SK-N-SH treated with all-trans-retinoic acid at 6 μM for 48 hours (cell line): ENCODE results near the gene PCDHB1.

Experiments
- ATAC-seq: fragments of 200-7000 bp; cut with Tn5 transposase; 3 replicates; pipeline ENCODE4 v1.9.1; 2020; ENCODE audit warnings: mild to moderate bottlenecking, moderate library complexity
- ARNTL ChIP-seq: fragments of 450-650 bp; formaldehyde crosslinking; IDR thresholded peaks from 2 replicates; pipeline ENCODE4 v1.5.0; 2020; ENCODE audit warnings: low read depth, mild to moderate bottlenecking, moderate library complexity, borderline replicate concordance
- BACH2 ChIP-seq: fragments of 250-450 bp; sonication (Bioruptor Pico); IDR thresholded peaks from 2 replicates; pipeline ENCODE4 v1.9.0; 2021; ENCODE audit warnings: mild to moderate bottlenecking, borderline replicate concordance
- CREB5 ChIP-seq: fragments of 250-450 bp; sonication (Bioruptor Pico); IDR thresholded peaks from 2 replicates; pipeline ENCODE4 v1.5.1; 2020; ENCODE audit warnings: low read depth, mild to moderate bottlenecking, moderate library complexity
- CSDC2 ChIP-seq: fragments of 250-450 bp; sonication (Bioruptor Pico); IDR thresholded peaks from 2 replicates; pipeline ENCODE4 v1.5.0; 2020; ENCODE audit warnings: mild to moderate bottlenecking, moderate library complexity
- CSRNP3 ChIP-seq: fragments of 250-450 bp; sonication (Bioruptor Pico); IDR thresholded peaks from 2 replicates; pipeline ENCODE4 v1.5.1; 2021; ENCODE audit warnings: mild to moderate bottlenecking, moderate library complexity
- ESRRG ChIP-seq: fragments of 250-450 bp; sonication (Bioruptor Pico); IDR thresholded peaks from 2 replicates; pipeline ENCODE4 v1.6.1; 2021; ENCODE audit warnings: mild to moderate bottlenecking
- ISL1 ChIP-seq: fragments of 250-450 bp; sonication (Bioruptor Pico); IDR thresholded peaks from 2 replicates; pipeline ENCODE4 v2.1.2; 2022; ENCODE audit warnings: mild to moderate bottlenecking, moderate library complexity
- PATZ1 ChIP-seq: fragments of 250-450 bp; sonication (Bioruptor Pico); IDR thresholded peaks from 2 replicates; pipeline ENCODE4 v1.8.0; 2020; ENCODE audit warnings: mild to moderate bottlenecking, moderate library complexity, borderline replicate concordance
- POU6F1 ChIP-seq: fragments of 250-450 bp; sonication (Bioruptor Pico); IDR thresholded peaks from 2 replicates; pipeline ENCODE4 v1.8.0; 2021; ENCODE audit warnings: low read depth, mild to moderate bottlenecking, moderate library complexity, borderline replicate concordance
- PPARA ChIP-seq: fragments of 250-450 bp; sonication (Bioruptor Pico); IDR thresholded peaks from 2 replicates; pipeline ENCODE4 v1.5.0; 2020; ENCODE audit warnings: mild to moderate bottlenecking, borderline replicate concordance
- RARB ChIP-seq: fragments of 250-450 bp; sonication (Bioruptor Pico); IDR thresholded peaks from 2 replicates; pipeline ENCODE4 v1.8.0; 2021; ENCODE audit warnings: mild to moderate bottlenecking, moderate library complexity
- SNAI2 ChIP-seq: fragments of 250-450 bp; sonication (Bioruptor Pico); IDR thresholded peaks from 2 replicates; pipeline ENCODE4 v1.5.0; 2020; ENCODE audit warnings: mild to moderate bottlenecking, moderate library complexity
- TCF4 ChIP-seq: fragments of 250-450 bp; sonication (Bioruptor Pico); IDR thresholded peaks from 2 replicates; pipeline ENCODE4 v1.8.0; 2021; ENCODE audit warnings: mild to moderate bottlenecking, moderate library complexity, borderline replicate concordance
- TOX ChIP-seq: fragments of 250-450 bp; sonication (Bioruptor Pico); IDR thresholded peaks from 2 replicates; pipeline ENCODE4 v1.8.0; 2021; ENCODE audit warnings: mild to moderate bottlenecking, moderate library complexity, borderline replicate concordance
- ZC3H10 ChIP-seq: fragments of 250-450 bp; sonication (Bioruptor Pico); IDR thresholded peaks from 2 replicates; pipeline ENCODE4 v1.5.1; 2021; ENCODE audit warnings: mild to moderate bottlenecking, moderate library complexity
- ZFP3 ChIP-seq: fragments of 250-450 bp; sonication (Bioruptor Pico); IDR thresholded peaks from 2 replicates; pipeline ENCODE4 v1.5.0; 2020; ENCODE audit warnings: mild to moderate bottlenecking, moderate library complexity
- ZFP30 ChIP-seq: fragments of 450-650 bp; formaldehyde crosslinking; IDR thresholded peaks from 2 replicates; pipeline ENCODE4 v1.5.0; 2022; ENCODE audit warnings: mild to moderate bottlenecking, moderate library complexity
- ZNF565 ChIP-seq: fragments of 450-650 bp; formaldehyde crosslinking; conservative IDR thresholded peaks from 2 replicates; pipeline ENCODE4 v1.5.0; 2020; ENCODE audit warnings: low read depth, mild to moderate bottlenecking, moderate library complexity
- TF ChIP-seq, protein P1 (sequence below): fragments of 250-450 bp; sonication (Bioruptor Pico); IDR thresholded peaks from 2 replicates; pipeline ENCODE4 v1.5.0; 2020; ENCODE audit warnings: mild to moderate bottlenecking, moderate library complexity

PCDHB1 gene

GRCh38 chr5:141040771-141041426 lies 10.3 kb upstream of the PCDHB1 start:
- peak; percentile 93 for ATAC-seq
- TF ChIP-seq SNAI2 (CRISPR knock-in tag) (0 out of 2 replicates have a peak, but pooled peaks have one; percentile 48), POU6F1 (CRISPR knock-in tag) (no peak), ISL1 (CRISPR knock-in tag) (peak; percentile 16; the same call in 1 of the 2 replicates), CREB5 (no peak), PPARA (CRISPR knock-in tag) (no peak), ZC3H10 (CRISPR knock-in tag) (no peak), ARNTL (no peak), PATZ1 (CRISPR knock-in tag) (no peak), BACH2 (no peak), TCF4 (CRISPR knock-in tag) (no peak), CSDC2 (CRISPR knock-in tag) (no peak; the same call in 1 of the 2 replicates), ZNF565 (CRISPR knock-in tag) (no peak), ZFP3 (CRISPR knock-in tag) (no peak), CSRNP3 (CRISPR knock-in tag) (no peak)
- TF ChIP-seq, protein P1, sequence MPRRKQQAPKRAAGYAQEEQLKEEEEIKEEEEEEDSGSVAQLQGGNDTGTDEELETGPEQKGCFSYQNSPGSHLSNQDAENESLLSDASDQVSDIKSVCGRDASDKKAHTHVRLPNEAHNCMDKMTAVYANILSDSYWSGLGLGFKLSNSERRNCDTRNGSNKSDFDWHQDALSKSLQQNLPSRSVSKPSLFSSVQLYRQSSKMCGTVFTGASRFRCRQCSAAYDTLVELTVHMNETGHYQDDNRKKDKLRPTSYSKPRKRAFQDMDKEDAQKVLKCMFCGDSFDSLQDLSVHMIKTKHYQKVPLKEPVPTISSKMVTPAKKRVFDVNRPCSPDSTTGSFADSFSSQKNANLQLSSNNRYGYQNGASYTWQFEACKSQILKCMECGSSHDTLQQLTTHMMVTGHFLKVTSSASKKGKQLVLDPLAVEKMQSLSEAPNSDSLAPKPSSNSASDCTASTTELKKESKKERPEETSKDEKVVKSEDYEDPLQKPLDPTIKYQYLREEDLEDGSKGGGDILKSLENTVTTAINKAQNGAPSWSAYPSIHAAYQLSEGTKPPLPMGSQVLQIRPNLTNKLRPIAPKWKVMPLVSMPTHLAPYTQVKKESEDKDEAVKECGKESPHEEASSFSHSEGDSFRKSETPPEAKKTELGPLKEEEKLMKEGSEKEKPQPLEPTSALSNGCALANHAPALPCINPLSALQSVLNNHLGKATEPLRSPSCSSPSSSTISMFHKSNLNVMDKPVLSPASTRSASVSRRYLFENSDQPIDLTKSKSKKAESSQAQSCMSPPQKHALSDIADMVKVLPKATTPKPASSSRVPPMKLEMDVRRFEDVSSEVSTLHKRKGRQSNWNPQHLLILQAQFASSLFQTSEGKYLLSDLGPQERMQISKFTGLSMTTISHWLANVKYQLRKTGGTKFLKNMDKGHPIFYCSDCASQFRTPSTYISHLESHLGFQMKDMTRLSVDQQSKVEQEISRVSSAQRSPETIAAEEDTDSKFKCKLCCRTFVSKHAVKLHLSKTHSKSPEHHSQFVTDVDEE (CRISPR knock-in tag), result peak; percentile 35; the same call in 1 of the 2 replicates

GRCh38 chr5:141041427-141041785 lies 9.8 kb upstream of the PCDHB1 start:
- ATAC-seq, result no peak
- TF ChIP-seq PPARA (CRISPR knock-in tag) (no peak), TCF4 (CRISPR knock-in tag) (no peak), TOX (CRISPR knock-in tag) (no peak), POU6F1 (CRISPR knock-in tag) (no peak), RARB (CRISPR knock-in tag) (no peak), ZNF565 (CRISPR knock-in tag) (no peak), ESRRG (CRISPR knock-in tag) (no peak), SNAI2 (CRISPR knock-in tag) (no peak), CSDC2 (CRISPR knock-in tag) (no peak), CREB5 (no peak), CSRNP3 (CRISPR knock-in tag) (no peak), ARNTL (no peak), ZC3H10 (CRISPR knock-in tag) (no peak), BACH2 (no peak), ZFP30 (CRISPR knock-in tag) (no peak)
